Common myeloid progenitor, CD34-positive (primary cell): ENCODE data around the gene ARHGAP27.

Experiments used
- CTCF ChIA-PET: fragments of 350-600 bp; sonication (Branson Sonifier 250); formaldehyde crosslinking; loops from one replicate; lab custom pipeline; 2021; ENCODE audit warnings: antibody characterized with exemption; lab: Charles Lee
- POLR2A ChIA-PET: fragments of 350-600 bp; sonication (Branson Sonifier 250); formaldehyde crosslinking; loops from one replicate; lab custom pipeline; 2021; ENCODE audit warnings: antibody characterized with exemption; lab: Charles Lee
- DNase-seq, 3 donors: peaks; one replicate each; pipeline versions ENCODE4 v3.0.0 to v3.0.0-alpha.2; 2013
- H3K27ac ChIP-seq, 2 experiments: 1 replicate in 1 of 2; 2 replicates in 1 of 2; pipeline ENCODE4 v1.7.0; 2013; ENCODE audit warnings: inconsistent platforms in 2 of 2, low read length in 2 of 2, mild to moderate bottlenecking in 2 of 2, low read depth in 1 of 2, moderate library complexity in 1 of 2; ENCODE audit not compliant: severe bottlenecking in 2 of 2, insufficient read depth in 1 of 2, poor library complexity in 1 of 2
- H3K27me3 ChIP-seq, 5 experiments: replicated peaks in 2 of 5; 1 replicate in 3 of 5; 2 replicates in 2 of 5; pipeline versions ENCODE4 v1.6.1 to v1.7.0; 2013; ENCODE audit warnings: low read length in 4 of 5, mild to moderate bottlenecking in 2 of 5, moderate library complexity in 2 of 5, inconsistent platforms in 1 of 5; ENCODE audit not compliant: insufficient read depth in 5 of 5, control insufficient read depth in 4 of 5
- H3K36me3 ChIP-seq, 4 experiments: 1 replicate in 2 of 4; 2 replicates in 2 of 4; pipeline versions ENCODE4 v1.6.1 to v1.7.0; 2013; ENCODE audit warnings: low read length in 3 of 4, control low read depth in 1 of 4, mild to moderate bottlenecking in 1 of 4; ENCODE audit not compliant: control insufficient read depth in 4 of 4, insufficient read depth in 4 of 4
- H3K4me1 ChIP-seq, 4 experiments: 1 replicate in 3 of 4; 2 replicates in 1 of 4; pipeline versions ENCODE4 v1.6.1 to v1.7.1; 2013; ENCODE audit warnings: low read length in 3 of 4, mild to moderate bottlenecking in 3 of 4, control low read depth in 1 of 4, inconsistent platforms in 1 of 4, moderate library complexity in 1 of 4; ENCODE audit not compliant: control insufficient read depth in 4 of 4, insufficient read depth in 4 of 4; ENCODE audit errors: control extremely low read depth in 1 of 4
- H3K4me3 ChIP-seq, 7 experiments: 1 replicate in 4 of 7; 2 replicates in 3 of 7; pipeline versions ENCODE4 v1.5.1 to v1.7.0; 2013; ENCODE audit warnings: mild to moderate bottlenecking in 7 of 7, low read length in 6 of 7, moderate library complexity in 6 of 7, inconsistent platforms in 2 of 7, low read depth in 2 of 7, control low read depth in 1 of 7; ENCODE audit not compliant: insufficient read depth in 4 of 7, control insufficient read depth in 1 of 7; ENCODE audit errors: extremely low read depth in 1 of 7
- H3K9me3 ChIP-seq, 5 experiments: 1 replicate in 4 of 5; 2 replicates in 1 of 5; pipeline versions ENCODE4 v1.6.1 to v1.7.1; 2013; ENCODE audit warnings: low read length in 4 of 5, mild to moderate bottlenecking in 2 of 5, inconsistent platforms in 1 of 5, low read depth in 1 of 5, moderate library complexity in 1 of 5; ENCODE audit not compliant: control insufficient read depth in 4 of 5, insufficient read depth in 2 of 5; ENCODE audit errors: control extremely low read depth in 1 of 5
- WGBS: methylation state at CpG from one replicate; pipeline ENCODE4 v1.1.5; 2013; ENCODE audit not compliant: insufficient coverage; 5-methylcytosine and 5-hydroxymethylcytosine counted together

Gene ARHGAP27

GRCh38 chr17:45389354-45389753, 43.3 kb downstream of the ARHGAP27 start:
- Histone ChIP-seq H3K27me3 (no peaks in the 10 kb centered on the region), H3K27ac (no peak overlapping the region), H3K4me1 (peaks cover 0 to 34% (median 23%) of the 10 kb centered on the region in 4 experiments), H3K9me3 (no peaks in the 10 kb centered on the region), H3K36me3 (peaks cover 0 to 9% (median 9%) of the 10 kb centered on the region in 4 experiments), H3K4me3 (no peak overlapping the region)
- POLR2A ChIA-PET = interaction anchor here (0.7 kb wide), 1 partner anchor 15 kb away, joined by 3 read pairs; no protein-coding TSS in a partner anchor
- CTCF ChIA-PET = interaction anchor here (0.8 to 11.6 kb wide), 7 partner anchors 12 to 170 kb away, joined by 3 to 169 read pairs (median 3); partner anchors contain the start of gene FMNL1
- WGBS = no CpG with 5 or more reads among the region's 3 CpGs
- DNase-seq = no peak

- Histone ChIP-seq H3K4me1 (peaks cover 0 to 37% (median 28%) of the 10 kb centered on the region in 4 experiments), H3K9me3 (no peaks in the 10 kb centered on the region), H3K27me3 (no peaks in the 10 kb centered on the region), H3K27ac (no peak overlapping the region), H3K36me3 (peaks cover 0 to 4% (median 3%) of the 10 kb centered on the region in 4 experiments), H3K4me3 (no peak overlapping the region)
- DNase-seq = peak in 1 of 3 donors; percentile 27
- 68% methylated on average over 9 of the region's 10 CpGs for WGBS
- ChIA-PET CTCF (interaction anchor here (0.6 to 11.6 kb wide), 15 partner anchors 9 to 174 kb away, joined by 3 to 169 read pairs (median 4); partner anchors contain the start of genes FMNL1 and MAP3K14), POLR2A (interaction anchor here (0.7 kb wide), 1 partner anchor 15 kb away, joined by 3 read pairs; no protein-coding TSS in a partner anchor)
These were observed 43.9 kb downstream of the ARHGAP27 start for GRCh38 chr17:45388604-45389325.

- Histone ChIP-seq H3K4me3 (no peak overlapping the region), H3K4me1 (peaks cover 0 to 45% (median 29%) of the 10 kb centered on the region in 4 experiments), H3K36me3 (no peaks in the 10 kb centered on the region), H3K9me3 (no peaks in the 10 kb centered on the region), H3K27ac (no peak overlapping the region), H3K27me3 (no peaks in the 10 kb centered on the region)
- no peak for DNase-seq
- 100% methylated on average over 3 of the region's 3 CpGs for WGBS
- CTCF ChIA-PET = interaction anchor here (0.8 to 11.6 kb wide), 13 partner anchors 10 to 173 kb away, joined by 3 to 169 read pairs (median 4); partner anchors contain the start of genes FMNL1 and MAP3K14
- POLR2A ChIA-PET = no interaction called here
These were observed 44.9 kb downstream of the ARHGAP27 start for GRCh38 chr17:45387739-45388138.

- 95% methylated on average over 2 of the region's 4 CpGs for WGBS
- Histone ChIP-seq H3K4me1 (peaks cover 0 to 39% (median 21%) of the 10 kb centered on the region in 4 experiments), H3K9me3 (no peaks in the 10 kb centered on the region), H3K4me3 (no peak overlapping the region), H3K27me3 (no peaks in the 10 kb centered on the region), H3K36me3 (no peaks in the 10 kb centered on the region), H3K27ac (no peak overlapping the region)
- DNase-seq = no peak
- CTCF ChIA-PET = interaction anchor here (0.6 to 11.6 kb wide), 20 partner anchors 8 to 256 kb away, joined by 3 to 169 read pairs (median 10); partner anchors contain the start of genes FMNL1 and MAP3K14
- POLR2A ChIA-PET = interaction anchor here (0.9 kb wide), 1 partner anchor 109 kb away, joined by 5 read pairs; no protein-coding TSS in a partner anchor
These were observed 46.5 kb downstream of the ARHGAP27 start for GRCh38 chr17:45386178-45386577.

- DNase-seq = peak; percentile 80 to 87 (median 80)
- ChIA-PET POLR2A (interaction anchor here (0.9 kb wide), 1 partner anchor 108 kb away, joined by 5 read pairs; no protein-coding TSS in a partner anchor), CTCF (interaction anchor here (0.6 to 11.6 kb wide), 26 partner anchors 9 to 236 kb away, joined by 3 to 169 read pairs (median 8); partner anchors contain the start of genes FMNL1 and MAP3K14)
- WGBS = 10% methylated on average over 10 of the region's 13 CpGs
- H3K9me3 ChIP-seq = no peaks in the 10 kb centered on the region
- H3K4me3 ChIP-seq = no peak overlapping the region
- no peaks in the 10 kb centered on the region for H3K27me3 ChIP-seq
- no peaks in the 10 kb centered on the region for H3K36me3 ChIP-seq
- H3K27ac ChIP-seq = no peak overlapping the region
- peaks cover 0 to 37% (median 20%) of the 10 kb centered on the region in 4 experiments for H3K4me1 ChIP-seq
These were observed 47.2 kb downstream of the ARHGAP27 start for GRCh38 chr17:45385331-45385997.

- Histone ChIP-seq H3K36me3 (no peaks in the 10 kb centered on the region), H3K4me3 (no peak overlapping the region), H3K27me3 (no peaks in the 10 kb centered on the region), H3K9me3 (no peaks in the 10 kb centered on the region), H3K4me1 (peaks cover 0 to 37% (median 20%) of the 10 kb centered on the region in 4 experiments), H3K27ac (no peak overlapping the region)
- CTCF ChIA-PET = interaction anchor here (0.6 to 11.6 kb wide), 33 partner anchors 8 to 236 kb away, joined by 3 to 169 read pairs (median 5); partner anchors contain the start of genes FMNL1 and MAP3K14
- no peak for DNase-seq
- POLR2A ChIA-PET = no interaction called here
- WGBS = 93% methylated on average over 18 of the region's 20 CpGs
These were observed 47.8 kb downstream of the ARHGAP27 start for GRCh38 chr17:45384789-45385262.
